Subcutaneous adipose tissue (tissue), 4 donors: ENCODE measurements around the gene CCDC3. TPM values are rescaled to one million over a fixed set of nuclear protein-coding genes. Genes with fewer than 3 reads are reported as not detected.

Source experiments
- total RNA-seq, 4 donors: library from RNA; depleted of rRNA; stranded (reverse); fragments of >200 nt; gene quantifications; one replicate each; pipeline ENCODE4 v1.1.0, GENCODE V29; 2016
- TF ChIP-seq, protein P1 (sequence below): fragments of 450-650 bp; IDR thresholded peaks from one replicate; pipeline ENCODE4 v1.5.1; 2016; ENCODE audit warnings: low read depth, mild to moderate bottlenecking, control low read depth, antibody characterized with exemption, moderate library complexity

CCDC3 gene
- total RNA-seq, 4 donors from 2014 or later, result 4.8 to 39.1 (median 19.4) TPM

GRCh38 chr10:12925845-12926244 is 75.7 kb downstream of the CCDC3 start:
- TF ChIP-seq, protein P1, sequence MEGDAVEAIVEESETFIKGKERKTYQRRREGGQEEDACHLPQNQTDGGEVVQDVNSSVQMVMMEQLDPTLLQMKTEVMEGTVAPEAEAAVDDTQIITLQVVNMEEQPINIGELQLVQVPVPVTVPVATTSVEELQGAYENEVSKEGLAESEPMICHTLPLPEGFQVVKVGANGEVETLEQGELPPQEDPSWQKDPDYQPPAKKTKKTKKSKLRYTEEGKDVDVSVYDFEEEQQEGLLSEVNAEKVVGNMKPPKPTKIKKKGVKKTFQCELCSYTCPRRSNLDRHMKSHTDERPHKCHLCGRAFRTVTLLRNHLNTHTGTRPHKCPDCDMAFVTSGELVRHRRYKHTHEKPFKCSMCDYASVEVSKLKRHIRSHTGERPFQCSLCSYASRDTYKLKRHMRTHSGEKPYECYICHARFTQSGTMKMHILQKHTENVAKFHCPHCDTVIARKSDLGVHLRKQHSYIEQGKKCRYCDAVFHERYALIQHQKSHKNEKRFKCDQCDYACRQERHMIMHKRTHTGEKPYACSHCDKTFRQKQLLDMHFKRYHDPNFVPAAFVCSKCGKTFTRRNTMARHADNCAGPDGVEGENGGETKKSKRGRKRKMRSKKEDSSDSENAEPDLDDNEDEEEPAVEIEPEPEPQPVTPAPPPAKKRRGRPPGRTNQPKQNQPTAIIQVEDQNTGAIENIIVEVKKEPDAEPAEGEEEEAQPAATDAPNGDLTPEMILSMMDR, result no peak

DNA sequence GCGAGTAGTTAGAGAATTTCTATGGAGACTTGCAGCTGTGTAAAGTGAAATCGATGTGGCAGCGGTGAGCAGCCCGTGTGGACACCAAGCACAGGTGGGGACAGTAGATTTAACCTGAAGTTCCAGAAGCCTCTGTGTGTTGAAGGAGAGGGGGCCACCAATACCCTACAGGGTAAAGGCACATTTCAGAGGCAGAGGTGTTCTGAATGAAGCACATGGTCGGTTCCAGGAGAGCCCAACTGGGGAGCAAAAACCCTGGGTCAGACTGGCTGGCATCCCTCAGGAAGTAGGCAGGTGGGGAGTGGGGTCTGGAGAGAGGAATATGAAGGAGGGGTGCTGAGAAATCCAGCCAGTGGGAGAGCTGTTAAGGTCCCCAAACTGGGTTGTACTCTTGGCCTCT is 76.6 kb downstream of the CCDC3 start:
- TF ChIP-seq, protein P1, result no peak

- TF ChIP-seq, protein P1, result no peak
Measured at GRCh38 chr10:12922117-12922900, 79.2 kb downstream of the CCDC3 start.

DNA sequence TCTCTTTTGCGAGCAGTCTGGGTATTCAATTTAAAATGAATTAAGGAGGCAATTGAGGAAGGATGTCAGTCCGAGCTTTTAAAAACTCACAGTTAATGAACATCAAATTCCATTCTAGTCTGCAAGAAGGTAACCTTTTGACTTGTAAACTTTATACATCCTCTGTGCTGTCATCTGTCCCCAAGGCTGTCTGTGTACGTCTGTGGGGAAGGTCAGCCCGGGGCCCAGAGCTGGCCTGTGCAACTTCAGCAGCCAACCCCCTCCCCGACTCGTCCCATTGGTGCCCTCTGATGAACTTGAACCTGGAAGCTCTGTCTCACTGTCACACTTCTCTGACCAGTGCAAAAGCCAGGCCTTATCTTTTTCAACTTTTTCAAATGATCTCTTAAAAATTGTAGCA is 80.3 kb downstream of the CCDC3 start:
- TF ChIP-seq, protein P1, result no peak

DNA sequence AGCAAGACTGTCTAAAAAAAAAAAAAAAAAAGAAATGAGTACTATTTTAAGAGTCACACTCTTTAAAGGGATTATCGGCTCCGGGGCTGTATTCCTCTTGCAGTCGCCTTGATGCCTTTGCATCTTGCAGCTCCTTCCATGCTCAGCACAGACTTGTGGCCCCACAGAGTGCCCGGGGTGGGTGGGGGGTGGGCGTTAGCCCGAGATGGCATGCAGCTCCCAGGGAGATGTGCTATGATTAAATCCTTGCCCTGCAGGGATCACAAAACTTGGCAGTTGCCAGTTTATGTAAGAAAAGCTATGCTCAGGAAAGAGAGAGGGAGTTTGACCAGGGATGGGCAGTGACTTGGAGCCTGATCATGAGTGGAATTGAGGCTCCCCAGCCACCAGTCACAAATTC is 81.9 kb downstream of the CCDC3 start:
- TF ChIP-seq, protein P1, result no peak

GRCh38 chr10:12916587-12916986 is 84.9 kb downstream of the CCDC3 start:
- TF ChIP-seq, protein P1, result no peak

- TF ChIP-seq, protein P1, result no peak
Measured at GRCh38 chr10:12915637-12916168, 85.8 kb downstream of the CCDC3 start.
